ENCODE results near the gene RCBTB2.

The RCBTB2 gene

DNA sequence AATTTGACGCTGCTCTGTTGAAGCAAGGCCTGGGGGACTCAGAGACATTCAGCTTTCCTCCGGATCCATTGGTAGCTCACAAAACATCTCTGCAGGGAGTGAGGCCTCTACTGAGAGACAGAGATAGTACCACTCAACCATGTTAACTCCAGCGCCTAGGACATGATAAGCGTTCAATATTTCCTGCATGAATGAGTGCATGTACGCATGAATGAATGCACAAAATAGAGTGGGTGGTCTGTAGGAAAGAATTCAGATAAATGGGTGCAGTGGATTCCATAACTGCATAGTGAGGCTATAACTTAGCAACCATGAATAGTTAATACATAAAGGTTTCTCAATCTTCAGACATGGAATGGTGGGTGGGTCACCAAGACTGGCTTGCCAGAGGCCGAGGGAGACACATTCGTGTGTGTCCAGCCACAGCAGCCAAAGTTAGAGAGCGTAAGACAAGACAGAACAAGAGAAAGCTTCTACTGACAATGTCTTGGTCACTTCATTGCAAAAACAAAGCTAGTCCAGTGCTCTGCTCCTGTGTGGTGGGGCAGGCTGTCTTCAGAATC, 36.3 kb upstream of the RCBTB2 start:
- Histone ChIP-seq H4K20me1 (ENCODE audit: control insufficient read depth, insufficient read depth, low read depth, low read length) (no peaks in the 10 kb centered on the region), H3K4me3 (ENCODE audit: low read length) (no peak overlapping the region), H3K9me2 (replicated peaks; ENCODE audit: control insufficient read depth, low read length) (no peaks in the 10 kb centered on the region), H3K36me3 (ENCODE audit: control insufficient read depth, low read length) (no peaks in the 10 kb centered on the region), H3K27ac (ENCODE audit: low read depth, low read length) (no peak overlapping the region), H3K4me1 (ENCODE audit: control insufficient read depth, low read length) (peaks cover 65% of the 10 kb centered on the region), H3K27me3 (ENCODE audit: control insufficient read depth, low read length) (no peaks in the 10 kb centered on the region), H3F3A (ENCODE audit: control insufficient read depth, insufficient read depth) (no peaks in the 10 kb centered on the region), H3K4me2 (ENCODE audit: low read length) (no peak overlapping the region), H3K9me3 (ENCODE audit: control insufficient read depth, insufficient read depth, low read length) (no peaks in the 10 kb centered on the region), H3K79me2 (ENCODE audit: control insufficient read depth, low read length) (no peaks in the 10 kb centered on the region)
- TF ChIP-seq EZH2phosphoT487 (IDR thresholded peaks at IDR 0.05; ENCODE audit: borderline replicate concordance, low read length) = no peak
- TF ChIP-seq, protein P1, sequence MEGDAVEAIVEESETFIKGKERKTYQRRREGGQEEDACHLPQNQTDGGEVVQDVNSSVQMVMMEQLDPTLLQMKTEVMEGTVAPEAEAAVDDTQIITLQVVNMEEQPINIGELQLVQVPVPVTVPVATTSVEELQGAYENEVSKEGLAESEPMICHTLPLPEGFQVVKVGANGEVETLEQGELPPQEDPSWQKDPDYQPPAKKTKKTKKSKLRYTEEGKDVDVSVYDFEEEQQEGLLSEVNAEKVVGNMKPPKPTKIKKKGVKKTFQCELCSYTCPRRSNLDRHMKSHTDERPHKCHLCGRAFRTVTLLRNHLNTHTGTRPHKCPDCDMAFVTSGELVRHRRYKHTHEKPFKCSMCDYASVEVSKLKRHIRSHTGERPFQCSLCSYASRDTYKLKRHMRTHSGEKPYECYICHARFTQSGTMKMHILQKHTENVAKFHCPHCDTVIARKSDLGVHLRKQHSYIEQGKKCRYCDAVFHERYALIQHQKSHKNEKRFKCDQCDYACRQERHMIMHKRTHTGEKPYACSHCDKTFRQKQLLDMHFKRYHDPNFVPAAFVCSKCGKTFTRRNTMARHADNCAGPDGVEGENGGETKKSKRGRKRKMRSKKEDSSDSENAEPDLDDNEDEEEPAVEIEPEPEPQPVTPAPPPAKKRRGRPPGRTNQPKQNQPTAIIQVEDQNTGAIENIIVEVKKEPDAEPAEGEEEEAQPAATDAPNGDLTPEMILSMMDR (IDR thresholded peaks at IDR 0.05; ENCODE audit: low read depth, low read length, poor library complexity, severe bottlenecking) = no peak

DNA sequence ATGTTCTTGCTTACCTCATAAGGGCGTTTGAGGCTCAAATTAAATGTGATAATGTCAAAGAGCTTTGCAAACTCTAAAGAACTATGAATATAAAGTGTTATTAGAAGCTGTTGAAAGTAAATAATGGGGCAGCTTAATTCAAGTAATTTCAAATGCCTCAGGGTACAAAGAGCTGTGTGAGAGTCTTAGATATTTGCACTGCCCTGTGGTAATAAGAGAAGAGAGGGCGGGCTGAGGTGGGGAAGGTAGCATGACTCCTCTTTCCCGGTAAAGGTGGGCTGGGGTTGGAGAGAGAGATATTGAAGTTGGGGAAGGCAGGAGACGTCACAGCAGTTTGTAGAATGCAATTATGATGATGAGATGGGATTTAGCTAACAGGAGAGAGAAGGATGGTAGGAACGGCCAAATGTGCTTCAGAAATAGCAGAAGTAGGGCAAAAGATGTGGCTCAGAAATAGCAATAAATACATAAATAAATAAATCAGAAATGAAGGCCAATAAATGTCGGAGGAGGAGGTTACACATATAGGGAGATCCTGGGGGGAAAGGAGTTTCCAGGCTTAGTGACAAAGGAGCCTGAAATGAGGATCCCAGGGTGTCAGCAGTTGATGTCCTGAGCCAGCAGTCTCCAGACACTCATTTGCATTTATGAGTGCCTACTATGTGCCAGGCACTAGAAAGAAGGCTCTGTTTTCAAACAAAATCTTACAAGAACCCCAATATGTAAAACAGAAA, 35.7 kb upstream of the RCBTB2 start:
- H3K27me3 ChIP-seq (ENCODE audit: control insufficient read depth, low read length) = no peaks in the 10 kb centered on the region
- no peaks in the 10 kb centered on the region for H3K36me3 ChIP-seq (ENCODE audit: control insufficient read depth, low read length)
- H3K9me3 ChIP-seq (ENCODE audit: control insufficient read depth, insufficient read depth, low read length) = no peaks in the 10 kb centered on the region
- no peak overlapping the region for H3K27ac ChIP-seq (ENCODE audit: low read depth, low read length)
- no peak overlapping the region for H3K4me3 ChIP-seq (ENCODE audit: low read length)
- TF ChIP-seq EZH2phosphoT487 (IDR thresholded peaks at IDR 0.05; ENCODE audit: borderline replicate concordance, low read length) = no peak
- TF ChIP-seq, protein P1 (IDR thresholded peaks at IDR 0.05; ENCODE audit: low read depth, low read length, poor library complexity, severe bottlenecking) = no peak
- H3K4me1 ChIP-seq (ENCODE audit: control insufficient read depth, low read length) = peaks cover 64% of the 10 kb centered on the region
- no peaks in the 10 kb centered on the region for H4K20me1 ChIP-seq (ENCODE audit: control insufficient read depth, insufficient read depth, low read depth, low read length)
- H3K9me2 ChIP-seq (replicated peaks; ENCODE audit: control insufficient read depth, low read length) = no peaks in the 10 kb centered on the region
- no peaks in the 10 kb centered on the region for H3K79me2 ChIP-seq (ENCODE audit: control insufficient read depth, low read length)
- 0 out of 2 replicates have a peak, but pooled peaks cover 4% of the 10 kb centered on the region for H3F3A ChIP-seq (ENCODE audit: control insufficient read depth, insufficient read depth)
- H3K4me2 ChIP-seq (ENCODE audit: low read length) = no peak overlapping the region

DNA sequence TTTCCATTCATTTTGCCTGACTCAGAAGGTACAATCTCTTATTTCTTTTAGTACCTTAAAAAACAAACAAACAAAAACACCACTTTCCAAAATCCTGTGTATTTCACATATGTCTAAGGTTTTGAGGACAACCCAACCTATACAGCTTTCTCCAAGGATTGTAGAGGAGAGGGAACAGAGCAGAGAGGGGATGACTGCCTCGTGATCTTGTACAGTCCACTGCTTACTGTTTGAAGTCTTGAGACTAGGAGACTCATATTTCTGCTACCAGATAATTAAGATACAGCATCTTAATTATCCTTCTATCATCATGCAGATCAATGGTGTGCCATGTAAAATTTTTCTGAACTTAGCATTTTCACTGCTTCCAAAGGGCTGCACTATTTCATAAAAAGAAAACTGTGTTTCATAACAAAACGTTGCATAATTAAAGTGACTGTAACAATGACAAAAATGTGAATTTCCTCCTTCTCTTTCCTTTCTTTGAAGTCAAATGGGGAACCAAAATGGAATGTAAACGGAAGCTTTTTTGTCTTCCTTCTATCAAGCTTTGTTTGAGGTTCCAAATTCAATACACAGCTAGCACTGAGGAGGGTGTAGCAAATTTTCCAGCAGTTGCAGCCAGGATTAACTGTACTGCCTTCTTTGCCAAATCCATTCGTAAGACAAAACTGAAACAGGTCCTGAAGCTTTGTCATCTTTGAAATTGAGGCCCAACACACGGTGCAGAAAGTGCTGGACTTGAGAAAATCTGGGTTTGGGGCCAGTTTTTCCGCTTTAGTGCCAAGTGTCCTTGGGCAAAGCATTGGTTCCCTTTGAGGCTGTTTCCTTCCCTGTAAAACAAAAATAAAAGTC, 34.9 kb upstream of the RCBTB2 start:
- H4K20me1 ChIP-seq (ENCODE audit: control insufficient read depth, insufficient read depth, low read depth, low read length) = no peaks in the 10 kb centered on the region
- H3K4me2 ChIP-seq (ENCODE audit: low read length) = peak overlapping the region; percentile 20
- H3K36me3 ChIP-seq (ENCODE audit: control insufficient read depth, low read length) = no peaks in the 10 kb centered on the region
- H3K4me3 ChIP-seq (ENCODE audit: low read length) = no peak overlapping the region
- H3K9me2 ChIP-seq (replicated peaks; ENCODE audit: control insufficient read depth, low read length) = no peaks in the 10 kb centered on the region
- no peaks in the 10 kb centered on the region for H3K9me3 ChIP-seq (ENCODE audit: control insufficient read depth, insufficient read depth, low read length)
- no peaks in the 10 kb centered on the region for H3K27me3 ChIP-seq (ENCODE audit: control insufficient read depth, low read length)
- H3F3A ChIP-seq (ENCODE audit: control insufficient read depth, insufficient read depth) = 0 out of 2 replicates have a peak, but pooled peaks cover 4% of the 10 kb centered on the region
- H3K4me1 ChIP-seq (ENCODE audit: control insufficient read depth, low read length) = peaks cover 64% of the 10 kb centered on the region
- no peak overlapping the region for H3K27ac ChIP-seq (ENCODE audit: low read depth, low read length)
- TF ChIP-seq, protein P1 (IDR thresholded peaks at IDR 0.05; ENCODE audit: low read depth, low read length, poor library complexity, severe bottlenecking) = no peak
- no peak for TF ChIP-seq EZH2phosphoT487 (IDR thresholded peaks at IDR 0.05; ENCODE audit: borderline replicate concordance, low read length)
- no peaks in the 10 kb centered on the region for H3K79me2 ChIP-seq (ENCODE audit: control insufficient read depth, low read length)

Measured in DOHH2 (cell line).